ENCODE data around the gene PAK2. TPM values are rescaled to one million over a fixed set of nuclear protein-coding genes. Genes with fewer than 3 reads are reported as not detected.
A peak's percentile ranks its signal among the peaks of the same experiment; 100 is the strongest.

PAK2 gene
- total RNA-seq, 2 experiments from 2014 or later = 36.2 to 41.7 TPM

DNA sequence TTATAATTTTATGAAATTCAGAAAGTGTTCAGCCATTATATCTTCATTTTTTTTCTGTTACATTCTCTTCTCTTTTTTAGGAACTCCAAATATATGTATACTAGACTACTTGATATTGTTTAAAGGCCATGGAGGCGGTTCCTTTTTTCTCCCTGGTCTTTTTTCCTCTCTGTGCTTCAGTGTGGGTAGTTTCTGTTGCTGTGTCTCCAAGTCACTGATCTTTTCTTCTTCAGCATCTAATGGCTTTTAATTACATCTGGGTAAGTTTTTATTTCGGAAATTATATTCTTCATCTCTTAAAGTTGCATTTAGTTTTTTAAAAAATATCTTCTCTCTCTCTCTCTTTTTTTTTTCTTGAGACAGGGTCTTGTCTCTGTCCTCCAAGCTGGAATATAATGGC, 18.6 kb upstream of the PAK2 start:
- intact Hi-C loops (cut with DNase I, micrococcal nuclease) = no loop called here
- no peak for TF ChIP-seq CTCF (IDR thresholded peaks at IDR 0.05)
- ATAC-seq (ENCODE audit: poor library complexity) = no peak
- Mint-ChIP-seq H3K36me3 (ENCODE audit: low read depth) (peaks cover 46% of the 10 kb centered on the region), H3K27me3 (no peaks in the 10 kb centered on the region), H3K9me3 (no peaks in the 10 kb centered on the region), H3K4me1 (ENCODE audit: low read depth) (peaks cover 6% of the 10 kb centered on the region), H3K4me3 (no peak overlapping the region), H3K27ac (no peak overlapping the region)
- no peak overlapping the region for H3K27ac ChIP-seq (ENCODE audit: low read depth in 1 of 2, low read length in 2 of 2)
- H3K36me3 ChIP-seq (ENCODE audit: insufficient read depth, low read length) = peaks cover 17% of the 10 kb centered on the region
- no peak overlapping the region for H3K4me3 ChIP-seq (ENCODE audit: low read length)
- POLR2A ChIA-PET = no interaction called here
- H3K27me3 ChIP-seq (ENCODE audit: control insufficient read depth in 1 of 2, insufficient read depth in 2 of 2, low read length in 2 of 2) = no peaks in the 10 kb centered on the region
- DNase-seq = no peak
- CTCF ChIA-PET = interaction anchor here (1.4 kb wide), 1 partner anchor 27 kb away, joined by 3 read pairs; no protein-coding TSS in a partner anchor
- no peaks in the 10 kb centered on the region for H3K4me1 ChIP-seq (ENCODE audit: insufficient read depth, low read length)
- H3K9me3 ChIP-seq (ENCODE audit: control insufficient read depth in 1 of 2, insufficient read depth in 1 of 2, low read length in 2 of 2) = no peaks in the 10 kb centered on the region

GRCh38 chr3:196726788-196727675, 12.6 kb upstream of the PAK2 start:
- intact Hi-C loops (cut with DNase I, micrococcal nuclease) = no loop called here
- no peak overlapping the region for H3K4me3 ChIP-seq (ENCODE audit: low read length)
- H3K36me3 ChIP-seq (ENCODE audit: insufficient read depth, low read length) = peaks cover 27% of the 10 kb centered on the region
- ChIA-PET CTCF (interaction anchor here (1.8 kb wide), 1 partner anchor 117 kb away, joined by 6 read pairs; no protein-coding TSS in a partner anchor), POLR2A (interaction anchor here (1.1 kb wide), 1 partner anchor 15 kb away, joined by 3 read pairs; the partner anchor contains the start of genes CEP19 and PIGX)
- H3K27me3 ChIP-seq (ENCODE audit: control insufficient read depth in 1 of 2, insufficient read depth in 2 of 2, low read length in 2 of 2) = no peaks in the 10 kb centered on the region
- H3K9me3 ChIP-seq (ENCODE audit: control insufficient read depth in 1 of 2, insufficient read depth in 1 of 2, low read length in 2 of 2) = no peaks in the 10 kb centered on the region
- no peak overlapping the region for H3K4me3 Mint-ChIP-seq
- DNase-seq = peak in 3 of 14 experiments; percentile 26 to 48 (median 40)
- H3K9me3 Mint-ChIP-seq = no peaks in the 10 kb centered on the region
- no peak overlapping the region for H3K27ac ChIP-seq (ENCODE audit: low read depth in 1 of 2, low read length in 2 of 2)
- no peak overlapping the region for H3K27ac Mint-ChIP-seq
- H3K36me3 Mint-ChIP-seq (ENCODE audit: low read depth) = peaks cover 42% of the 10 kb centered on the region
- no peak for TF ChIP-seq CTCF (IDR thresholded peaks at IDR 0.05)
- peak; percentile 46 for ATAC-seq (ENCODE audit: poor library complexity)
- H3K4me1 Mint-ChIP-seq (ENCODE audit: low read depth) = peaks cover 21% of the 10 kb centered on the region
- H3K27me3 Mint-ChIP-seq = no peaks in the 10 kb centered on the region
- H3K4me1 ChIP-seq (ENCODE audit: insufficient read depth, low read length) = peaks cover 3% of the 10 kb centered on the region

GRCh38 chr3:196735751-196736150, 3.9 kb upstream of the PAK2 start:
- peaks cover 19% of the 10 kb centered on the region for H3K36me3 Mint-ChIP-seq (ENCODE audit: low read depth)
- no peak overlapping the region for H3K27ac ChIP-seq (ENCODE audit: low read depth in 1 of 2, low read length in 2 of 2)
- H3K27me3 ChIP-seq (ENCODE audit: control insufficient read depth in 1 of 2, insufficient read depth in 2 of 2, low read length in 2 of 2) = no peaks in the 10 kb centered on the region
- H3K4me1 ChIP-seq (ENCODE audit: insufficient read depth, low read length) = peaks cover 5% of the 10 kb centered on the region
- DNase-seq (no peak), ATAC-seq (ENCODE audit: poor library complexity) (no peak)
- ChIA-PET POLR2A (no interaction called here), CTCF (interaction anchor here (0.7 kb wide), 1 partner anchor 10 kb away, joined by 3 read pairs; no protein-coding TSS in a partner anchor)
- no peak overlapping the region for H3K27ac Mint-ChIP-seq
- no peaks in the 10 kb centered on the region for H3K9me3 ChIP-seq (ENCODE audit: control insufficient read depth in 1 of 2, insufficient read depth in 1 of 2, low read length in 2 of 2)
- H3K4me3 Mint-ChIP-seq = no peak overlapping the region
- peaks cover 4% of the 10 kb centered on the region for H3K36me3 ChIP-seq (ENCODE audit: insufficient read depth, low read length)
- no peaks in the 10 kb centered on the region for H3K9me3 Mint-ChIP-seq
- no peaks in the 10 kb centered on the region for H3K27me3 Mint-ChIP-seq
- H3K4me3 ChIP-seq (ENCODE audit: low read length) = no peak overlapping the region
- peaks cover 8% of the 10 kb centered on the region for H3K4me1 Mint-ChIP-seq (ENCODE audit: low read depth)
- intact Hi-C loops (cut with DNase I, micrococcal nuclease) = loop anchor here in 1 of 2 experiments (5.0 kb wide), 1 partner anchor 653 kb away; the partner anchor contains the start of gene TFRC
- TF ChIP-seq CTCF (IDR thresholded peaks at IDR 0.05) = no peak

Data from CD4-positive, alpha-beta T cell (primary cell).